Measurements from ENCODE around the gene TMEM51.

TMEM51 gene

GRCh38 chr1:15116966-15117365 is 36.6 kb upstream of the TMEM51 start:
- Histone ChIP-seq H3K4me3 (ENCODE audit: low read length) (no peak overlapping the region), H3K9me3 (ENCODE audit: control insufficient read depth, low read depth, low read length) (no peaks in the 10 kb centered on the region), H3K36me3 (ENCODE audit: control insufficient read depth, low read depth, low read length) (no peaks in the 10 kb centered on the region), H3K27me3 (ENCODE audit: control insufficient read depth, insufficient read depth, low read length) (no peaks in the 10 kb centered on the region), H3K4me1 (ENCODE audit: control insufficient read depth, low read depth, low read length) (peaks cover 8% of the 10 kb centered on the region), H3K27ac (ENCODE audit: low read length) (no peak overlapping the region), H3K9ac (ENCODE audit: low read length) (no peak overlapping the region)

- no peak overlapping the region for H3K9ac ChIP-seq (ENCODE audit: low read length)
- H3K27me3 ChIP-seq (ENCODE audit: control insufficient read depth, insufficient read depth, low read length): no peaks in the 10 kb centered on the region
- H3K4me3 ChIP-seq (ENCODE audit: low read length): no peak overlapping the region
- H3K36me3 ChIP-seq (ENCODE audit: control insufficient read depth, low read depth, low read length): no peaks in the 10 kb centered on the region
- peaks cover under 1% of the 10 kb centered on the region for H3K4me1 ChIP-seq (ENCODE audit: control insufficient read depth, low read depth, low read length)
- H3K27ac ChIP-seq (ENCODE audit: low read length): no peak overlapping the region
- no peaks in the 10 kb centered on the region for H3K9me3 ChIP-seq (ENCODE audit: control insufficient read depth, low read depth, low read length)
Measured at GRCh38 chr1:15117671-15118325, 35.7 kb upstream of the TMEM51 start.

GRCh38 chr1:15118579-15118978 is 35.0 kb upstream of the TMEM51 start:
- Histone ChIP-seq H3K27me3 (ENCODE audit: control insufficient read depth, insufficient read depth, low read length) (no peaks in the 10 kb centered on the region), H3K4me1 (ENCODE audit: control insufficient read depth, low read depth, low read length) (no peaks in the 10 kb centered on the region), H3K36me3 (ENCODE audit: control insufficient read depth, low read depth, low read length) (no peaks in the 10 kb centered on the region), H3K4me3 (ENCODE audit: low read length) (no peak overlapping the region), H3K9me3 (ENCODE audit: control insufficient read depth, low read depth, low read length) (no peaks in the 10 kb centered on the region), H3K9ac (ENCODE audit: low read length) (no peak overlapping the region), H3K27ac (ENCODE audit: low read length) (no peak overlapping the region)

GRCh38 chr1:15120251-15120945 is 33.1 kb upstream of the TMEM51 start:
- H3K36me3 ChIP-seq (ENCODE audit: control insufficient read depth, low read depth, low read length): no peaks in the 10 kb centered on the region
- H3K27me3 ChIP-seq (ENCODE audit: control insufficient read depth, insufficient read depth, low read length): no peaks in the 10 kb centered on the region
- H3K9ac ChIP-seq (ENCODE audit: low read length): no peak overlapping the region
- no peaks in the 10 kb centered on the region for H3K9me3 ChIP-seq (ENCODE audit: control insufficient read depth, low read depth, low read length)
- no peaks in the 10 kb centered on the region for H3K4me1 ChIP-seq (ENCODE audit: control insufficient read depth, low read depth, low read length)
- no peak overlapping the region for H3K27ac ChIP-seq (ENCODE audit: low read length)
- no peak overlapping the region for H3K4me3 ChIP-seq (ENCODE audit: low read length)

GRCh38 chr1:15122331-15122730 is 31.2 kb upstream of the TMEM51 start:
- H3K4me1 ChIP-seq (ENCODE audit: control insufficient read depth, low read depth, low read length): no peaks in the 10 kb centered on the region
- H3K36me3 ChIP-seq (ENCODE audit: control insufficient read depth, low read depth, low read length): no peaks in the 10 kb centered on the region
- H3K4me3 ChIP-seq (ENCODE audit: low read length): no peak overlapping the region
- no peak overlapping the region for H3K27ac ChIP-seq (ENCODE audit: low read length)
- H3K9ac ChIP-seq (ENCODE audit: low read length): no peak overlapping the region
- H3K27me3 ChIP-seq (ENCODE audit: control insufficient read depth, insufficient read depth, low read length): no peaks in the 10 kb centered on the region
- H3K9me3 ChIP-seq (ENCODE audit: control insufficient read depth, low read depth, low read length): no peaks in the 10 kb centered on the region

- no peaks in the 10 kb centered on the region for H3K27me3 ChIP-seq (ENCODE audit: control insufficient read depth, insufficient read depth, low read length)
- H3K27ac ChIP-seq (ENCODE audit: low read length): no peak overlapping the region
- no peak overlapping the region for H3K4me3 ChIP-seq (ENCODE audit: low read length)
- no peaks in the 10 kb centered on the region for H3K9me3 ChIP-seq (ENCODE audit: control insufficient read depth, low read depth, low read length)
- no peak overlapping the region for H3K9ac ChIP-seq (ENCODE audit: low read length)
- H3K36me3 ChIP-seq (ENCODE audit: control insufficient read depth, low read depth, low read length): no peaks in the 10 kb centered on the region
- H3K4me1 ChIP-seq (ENCODE audit: control insufficient read depth, low read depth, low read length): no peaks in the 10 kb centered on the region
Measured at GRCh38 chr1:15123270-15123669, 30.3 kb upstream of the TMEM51 start.

GRCh38 chr1:15123925-15124324 is 29.6 kb upstream of the TMEM51 start:
- Histone ChIP-seq H3K27me3 (ENCODE audit: control insufficient read depth, insufficient read depth, low read length) (no peaks in the 10 kb centered on the region), H3K4me3 (ENCODE audit: low read length) (no peak overlapping the region), H3K9ac (ENCODE audit: low read length) (no peak overlapping the region), H3K36me3 (ENCODE audit: control insufficient read depth, low read depth, low read length) (no peaks in the 10 kb centered on the region), H3K9me3 (ENCODE audit: control insufficient read depth, low read depth, low read length) (no peaks in the 10 kb centered on the region), H3K4me1 (ENCODE audit: control insufficient read depth, low read depth, low read length) (no peaks in the 10 kb centered on the region), H3K27ac (ENCODE audit: low read length) (no peak overlapping the region)

GRCh38 chr1:15124362-15125100 is 29.0 kb upstream of the TMEM51 start:
- Histone ChIP-seq H3K9me3 (ENCODE audit: control insufficient read depth, low read depth, low read length) (no peaks in the 10 kb centered on the region), H3K27ac (ENCODE audit: low read length) (no peak overlapping the region), H3K27me3 (ENCODE audit: control insufficient read depth, insufficient read depth, low read length) (no peaks in the 10 kb centered on the region), H3K4me1 (ENCODE audit: control insufficient read depth, low read depth, low read length) (no peaks in the 10 kb centered on the region), H3K4me3 (ENCODE audit: low read length) (no peak overlapping the region), H3K9ac (ENCODE audit: low read length) (no peak overlapping the region), H3K36me3 (ENCODE audit: control insufficient read depth, low read depth, low read length) (no peaks in the 10 kb centered on the region)

GRCh38 chr1:15125101-15125745 is 28.3 kb upstream of the TMEM51 start:
- Histone ChIP-seq H3K9me3 (ENCODE audit: control insufficient read depth, low read depth, low read length) (no peaks in the 10 kb centered on the region), H3K27ac (ENCODE audit: low read length) (no peak overlapping the region), H3K4me3 (ENCODE audit: low read length) (no peak overlapping the region), H3K9ac (ENCODE audit: low read length) (no peak overlapping the region), H3K27me3 (ENCODE audit: control insufficient read depth, insufficient read depth, low read length) (no peaks in the 10 kb centered on the region), H3K4me1 (ENCODE audit: control insufficient read depth, low read depth, low read length) (no peaks in the 10 kb centered on the region), H3K36me3 (ENCODE audit: control insufficient read depth, low read depth, low read length) (no peaks in the 10 kb centered on the region)

GRCh38 chr1:15128077-15128476 is 25.5 kb upstream of the TMEM51 start:
- Histone ChIP-seq H3K4me1 (ENCODE audit: control insufficient read depth, low read depth, low read length) (no peaks in the 10 kb centered on the region), H3K36me3 (ENCODE audit: control insufficient read depth, low read depth, low read length) (no peaks in the 10 kb centered on the region), H3K4me3 (ENCODE audit: low read length) (no peak overlapping the region), H3K9ac (ENCODE audit: low read length) (no peak overlapping the region), H3K9me3 (ENCODE audit: control insufficient read depth, low read depth, low read length) (no peaks in the 10 kb centered on the region), H3K27me3 (ENCODE audit: control insufficient read depth, insufficient read depth, low read length) (no peaks in the 10 kb centered on the region), H3K27ac (ENCODE audit: low read length) (no peak overlapping the region)

- Histone ChIP-seq H3K4me1 (ENCODE audit: control insufficient read depth, low read depth, low read length) (no peaks in the 10 kb centered on the region), H3K36me3 (ENCODE audit: control insufficient read depth, low read depth, low read length) (no peaks in the 10 kb centered on the region), H3K27me3 (ENCODE audit: control insufficient read depth, insufficient read depth, low read length) (no peaks in the 10 kb centered on the region), H3K9me3 (ENCODE audit: control insufficient read depth, low read depth, low read length) (no peaks in the 10 kb centered on the region), H3K4me3 (ENCODE audit: low read length) (no peak overlapping the region), H3K27ac (ENCODE audit: low read length) (no peak overlapping the region), H3K9ac (ENCODE audit: low read length) (no peak overlapping the region)
Measured at GRCh38 chr1:15128520-15129313, 24.8 kb upstream of the TMEM51 start.

All from iPS-18a (cell line).